A549 treated with GW870086 at 1 μM for 4 hours (cell line): Measurements from ENCODE around the gene IGSF1. TPM values are rescaled to one million over a fixed set of nuclear protein-coding genes. Genes with fewer than 3 reads are reported as not detected.

Experiments
- total RNA-seq: library from RNA; stranded (reverse); fragments of 200-300 nt; extraction: Qiagen RNA extraction; gene quantifications from 5 replicates; pipeline ENCODE4 v1.2.3, GENCODE V29; 2022; ENCODE audit warnings: low read depth

IGSF1 gene, protein sequence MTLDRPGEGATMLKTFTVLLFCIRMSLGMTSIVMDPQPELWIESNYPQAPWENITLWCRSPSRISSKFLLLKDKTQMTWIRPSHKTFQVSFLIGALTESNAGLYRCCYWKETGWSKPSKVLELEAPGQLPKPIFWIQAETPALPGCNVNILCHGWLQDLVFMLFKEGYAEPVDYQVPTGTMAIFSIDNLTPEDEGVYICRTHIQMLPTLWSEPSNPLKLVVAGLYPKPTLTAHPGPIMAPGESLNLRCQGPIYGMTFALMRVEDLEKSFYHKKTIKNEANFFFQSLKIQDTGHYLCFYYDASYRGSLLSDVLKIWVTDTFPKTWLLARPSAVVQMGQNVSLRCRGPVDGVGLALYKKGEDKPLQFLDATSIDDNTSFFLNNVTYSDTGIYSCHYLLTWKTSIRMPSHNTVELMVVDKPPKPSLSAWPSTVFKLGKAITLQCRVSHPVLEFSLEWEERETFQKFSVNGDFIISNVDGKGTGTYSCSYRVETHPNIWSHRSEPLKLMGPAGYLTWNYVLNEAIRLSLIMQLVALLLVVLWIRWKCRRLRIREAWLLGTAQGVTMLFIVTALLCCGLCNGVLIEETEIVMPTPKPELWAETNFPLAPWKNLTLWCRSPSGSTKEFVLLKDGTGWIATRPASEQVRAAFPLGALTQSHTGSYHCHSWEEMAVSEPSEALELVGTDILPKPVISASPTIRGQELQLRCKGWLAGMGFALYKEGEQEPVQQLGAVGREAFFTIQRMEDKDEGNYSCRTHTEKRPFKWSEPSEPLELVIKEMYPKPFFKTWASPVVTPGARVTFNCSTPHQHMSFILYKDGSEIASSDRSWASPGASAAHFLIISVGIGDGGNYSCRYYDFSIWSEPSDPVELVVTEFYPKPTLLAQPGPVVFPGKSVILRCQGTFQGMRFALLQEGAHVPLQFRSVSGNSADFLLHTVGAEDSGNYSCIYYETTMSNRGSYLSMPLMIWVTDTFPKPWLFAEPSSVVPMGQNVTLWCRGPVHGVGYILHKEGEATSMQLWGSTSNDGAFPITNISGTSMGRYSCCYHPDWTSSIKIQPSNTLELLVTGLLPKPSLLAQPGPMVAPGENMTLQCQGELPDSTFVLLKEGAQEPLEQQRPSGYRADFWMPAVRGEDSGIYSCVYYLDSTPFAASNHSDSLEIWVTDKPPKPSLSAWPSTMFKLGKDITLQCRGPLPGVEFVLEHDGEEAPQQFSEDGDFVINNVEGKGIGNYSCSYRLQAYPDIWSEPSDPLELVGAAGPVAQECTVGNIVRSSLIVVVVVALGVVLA (N-terminal part only)
- 0.23 to 0.53 TPM (median 0.35 TPM) in 5 replicates for total RNA-seq

DNA sequence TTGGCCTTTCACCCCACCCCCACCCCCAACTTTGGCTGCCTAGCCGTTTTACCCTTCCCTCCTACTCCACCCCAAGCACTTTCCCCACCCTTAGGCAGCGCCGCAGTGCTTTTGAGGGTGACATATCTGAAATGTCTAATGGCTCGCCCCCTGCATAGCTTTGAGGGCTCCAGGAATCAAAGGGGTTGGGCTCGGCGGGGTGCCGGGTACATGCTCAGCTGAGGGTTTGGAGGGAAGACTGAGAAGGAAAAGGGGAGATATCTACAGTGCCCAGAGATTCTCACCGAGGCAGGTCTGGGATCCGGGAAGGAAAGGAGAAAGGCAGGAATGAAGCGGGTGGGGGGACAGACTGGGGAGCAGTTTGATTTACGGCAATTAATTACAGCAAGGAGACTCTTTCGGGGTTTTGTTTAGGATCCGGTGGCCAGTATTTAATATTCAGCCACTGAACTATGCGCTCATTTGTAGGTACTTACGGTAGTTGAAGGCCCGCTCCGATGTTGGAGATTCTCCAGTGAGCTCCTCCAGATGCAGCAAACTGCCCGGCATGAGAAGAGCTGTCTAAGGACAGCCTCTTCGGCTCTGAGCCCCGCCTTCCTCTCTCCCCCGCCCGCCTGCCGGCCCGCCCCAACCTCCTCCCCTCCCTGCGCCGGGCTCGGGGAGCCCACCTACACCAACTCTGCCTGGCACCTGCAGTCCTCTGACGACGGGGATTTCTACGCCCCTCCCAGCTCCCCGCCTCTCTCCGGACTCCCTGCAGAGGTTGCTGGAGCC, at the start of gene IGSF1:
TSS of gene IGSF1 (minus strand) at position 569 of the 774 bp plus-strand sequence. CDS start 2,632 bp downstream, outside the sequence.

Other genes starting within 250 kb of the IGSF1 start
- gene ARHGAP36, start 231.0 kb downstream of the IGSF1 start, total RNA-seq: not detected in 5 replicates